ENCODE measurements around the gene SLC35A4.

Gene SLC35A4

GRCh38 chr5:140567136-140567818 lies 2.6 kb downstream of the SLC35A4 start:
- no peak overlapping the region for H3K27ac ChIP-seq
- TF ChIP-seq, protein P1, sequence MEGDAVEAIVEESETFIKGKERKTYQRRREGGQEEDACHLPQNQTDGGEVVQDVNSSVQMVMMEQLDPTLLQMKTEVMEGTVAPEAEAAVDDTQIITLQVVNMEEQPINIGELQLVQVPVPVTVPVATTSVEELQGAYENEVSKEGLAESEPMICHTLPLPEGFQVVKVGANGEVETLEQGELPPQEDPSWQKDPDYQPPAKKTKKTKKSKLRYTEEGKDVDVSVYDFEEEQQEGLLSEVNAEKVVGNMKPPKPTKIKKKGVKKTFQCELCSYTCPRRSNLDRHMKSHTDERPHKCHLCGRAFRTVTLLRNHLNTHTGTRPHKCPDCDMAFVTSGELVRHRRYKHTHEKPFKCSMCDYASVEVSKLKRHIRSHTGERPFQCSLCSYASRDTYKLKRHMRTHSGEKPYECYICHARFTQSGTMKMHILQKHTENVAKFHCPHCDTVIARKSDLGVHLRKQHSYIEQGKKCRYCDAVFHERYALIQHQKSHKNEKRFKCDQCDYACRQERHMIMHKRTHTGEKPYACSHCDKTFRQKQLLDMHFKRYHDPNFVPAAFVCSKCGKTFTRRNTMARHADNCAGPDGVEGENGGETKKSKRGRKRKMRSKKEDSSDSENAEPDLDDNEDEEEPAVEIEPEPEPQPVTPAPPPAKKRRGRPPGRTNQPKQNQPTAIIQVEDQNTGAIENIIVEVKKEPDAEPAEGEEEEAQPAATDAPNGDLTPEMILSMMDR (IDR thresholded peaks at IDR 0.05) = no peak
- TF ChIP-seq ZFX (IDR thresholded peaks at IDR 0.05; ENCODE audit: borderline replicate concordance) = no peak

GRCh38 chr5:140567871-140568270 lies 3.2 kb downstream of the SLC35A4 start:
- H3K27ac ChIP-seq = no peak overlapping the region
- TF ChIP-seq ZFX (IDR thresholded peaks at IDR 0.05; ENCODE audit: borderline replicate concordance) = no peak
- TF ChIP-seq, protein P1 (IDR thresholded peaks at IDR 0.05) = no peak

DNA sequence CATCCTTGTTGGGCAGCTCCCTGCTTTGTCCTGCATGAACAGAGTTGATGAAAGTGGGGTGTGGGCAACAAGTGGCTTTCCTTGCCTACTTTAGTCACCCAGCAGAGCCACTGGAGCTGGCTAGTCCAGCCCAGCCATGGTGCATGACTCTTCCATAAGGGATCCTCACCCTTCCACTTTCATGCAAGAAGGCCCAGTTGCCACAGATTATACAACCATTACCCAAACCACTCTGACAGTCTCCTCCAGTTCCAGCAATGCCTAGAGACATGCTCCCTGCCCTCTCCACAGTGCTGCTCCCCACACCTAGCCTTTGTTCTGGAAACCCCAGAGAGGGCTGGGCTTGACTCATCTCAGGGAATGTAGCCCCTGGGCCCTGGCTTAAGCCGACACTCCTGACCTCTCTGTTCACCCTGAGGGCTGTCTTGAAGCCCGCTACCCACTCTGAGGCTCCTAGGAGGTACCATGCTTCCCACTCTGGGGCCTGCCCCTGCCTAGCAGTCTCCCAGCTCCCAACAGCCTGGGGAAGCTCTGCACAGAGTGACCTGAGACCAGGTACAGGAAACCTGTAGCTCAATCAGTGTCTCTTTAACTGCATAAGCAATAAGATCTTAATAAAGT lies 3.9 kb downstream of the SLC35A4 start:
- no peak overlapping the region for H3K27ac ChIP-seq
- TF ChIP-seq, protein P1 (IDR thresholded peaks at IDR 0.05) = no peak
- TF ChIP-seq ZFX (IDR thresholded peaks at IDR 0.05; ENCODE audit: borderline replicate concordance) = no peak

GRCh38 chr5:140569197-140569596 lies 4.6 kb downstream of the SLC35A4 start:
- TF ChIP-seq ZFX (IDR thresholded peaks at IDR 0.05; ENCODE audit: borderline replicate concordance) = no peak
- TF ChIP-seq, protein P1 (IDR thresholded peaks at IDR 0.05) = no peak
- H3K27ac ChIP-seq = no peak overlapping the region

DNA sequence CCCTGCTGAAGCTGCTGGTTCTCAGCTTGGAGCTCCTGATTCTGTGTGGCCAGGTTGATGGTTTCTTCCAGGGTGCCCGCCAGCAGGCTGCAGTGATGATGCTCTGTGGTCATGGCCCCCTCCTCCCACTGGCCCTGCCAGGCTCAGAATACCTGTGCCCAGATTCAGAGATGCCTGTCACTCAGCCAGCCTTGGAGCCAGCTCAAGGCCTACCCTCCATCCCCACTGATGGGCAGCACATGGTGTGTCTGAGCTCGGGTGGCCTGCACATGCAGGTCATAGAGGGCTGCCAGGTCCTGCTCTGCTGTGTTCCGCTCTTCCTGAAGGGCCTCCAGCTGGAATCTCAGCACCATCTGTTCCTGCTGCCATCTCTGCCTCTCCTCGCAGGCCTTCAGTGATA lies 5.4 kb downstream of the SLC35A4 start:
- no peak overlapping the region for H3K27ac ChIP-seq
- TF ChIP-seq, protein P1 (IDR thresholded peaks at IDR 0.05) = no peak
- no peak for TF ChIP-seq ZFX (IDR thresholded peaks at IDR 0.05; ENCODE audit: borderline replicate concordance)

GRCh38 chr5:140570488-140570887 lies 5.9 kb downstream of the SLC35A4 start:
- H3K27ac ChIP-seq = no peak overlapping the region

DNA sequence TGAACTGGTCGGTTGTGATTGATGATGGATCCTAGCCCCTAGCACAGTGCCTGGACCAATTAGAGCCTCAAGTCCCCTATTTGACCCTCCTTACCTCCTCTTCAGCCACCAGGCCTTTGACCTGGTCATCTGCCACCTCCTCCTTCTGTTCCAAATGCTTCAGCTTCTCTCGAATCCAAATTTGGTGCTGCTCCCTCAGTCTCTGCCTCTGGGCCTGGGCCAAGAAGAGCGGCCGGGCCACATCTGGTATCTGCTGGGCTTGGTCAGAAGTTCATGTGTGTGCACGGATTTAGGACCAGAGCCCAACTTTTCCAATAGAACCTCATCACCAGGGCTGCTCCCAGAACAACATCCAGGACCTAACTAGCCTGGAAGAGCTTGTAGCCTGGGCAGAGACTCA lies 6.5 kb downstream of the SLC35A4 start:
- H3K27ac ChIP-seq = no peak overlapping the region
- TF ChIP-seq ZFX (IDR thresholded peaks at IDR 0.05; ENCODE audit: borderline replicate concordance) = no peak
- TF ChIP-seq, protein P1 (IDR thresholded peaks at IDR 0.05) = no peak

More at GRCh38 chr5:140570488-140570887, 5.9 kb downstream of the SLC35A4 start:
- TF ChIP-seq ZFX (IDR thresholded peaks at IDR 0.05; ENCODE audit: borderline replicate concordance) = no peak
- TF ChIP-seq, protein P1 (IDR thresholded peaks at IDR 0.05) = no peak
